ENCODE results near the gene OTOA.
A peak's percentile ranks its signal among the peaks of the same experiment; 100 is the strongest.
"Not testable (repeated sequence)": the region's sequence is repeated elsewhere in the genome, so short reads cannot be mapped to it uniquely, and the experiment has no call there.

The OTOA gene

GRCh38 chr16:21656795-21657768, 6.7 kb upstream of the OTOA start:
- DNase-seq (ENCODE audit: low read depth): peak; percentile 50
- no peak overlapping the region for H3K4me3 ChIP-seq (ENCODE audit: low read length)
- TF ChIP-seq CTCF (IDR thresholded peaks at IDR 0.05; ENCODE audit: insufficient read depth, low read depth, low read length, missing control alignments): peak; percentile 82

- no peak overlapping the region for H3K4me3 ChIP-seq (ENCODE audit: low read length)
- DNase-seq (ENCODE audit: low read depth): no peak
- TF ChIP-seq CTCF (IDR thresholded peaks at IDR 0.05; ENCODE audit: insufficient read depth, low read depth, low read length, missing control alignments): no peak
These were observed 4.6 kb upstream of the OTOA start for GRCh38 chr16:21659124-21659523.

- H3K4me3 ChIP-seq (ENCODE audit: low read length): no peak overlapping the region
- TF ChIP-seq CTCF (IDR thresholded peaks at IDR 0.05; ENCODE audit: insufficient read depth, low read depth, low read length, missing control alignments): no peak
- DNase-seq (ENCODE audit: low read depth): no peak
These were observed 1.2 kb downstream of the OTOA start for GRCh38 chr16:21664801-21665492.

GRCh38 chr16:21666772-21667171, 3.0 kb downstream of the OTOA start:
- no peak for TF ChIP-seq CTCF (IDR thresholded peaks at IDR 0.05; ENCODE audit: insufficient read depth, low read depth, low read length, missing control alignments)
- no peak overlapping the region for H3K4me3 ChIP-seq (ENCODE audit: low read length)
- no peak for DNase-seq (ENCODE audit: low read depth)

DNA sequence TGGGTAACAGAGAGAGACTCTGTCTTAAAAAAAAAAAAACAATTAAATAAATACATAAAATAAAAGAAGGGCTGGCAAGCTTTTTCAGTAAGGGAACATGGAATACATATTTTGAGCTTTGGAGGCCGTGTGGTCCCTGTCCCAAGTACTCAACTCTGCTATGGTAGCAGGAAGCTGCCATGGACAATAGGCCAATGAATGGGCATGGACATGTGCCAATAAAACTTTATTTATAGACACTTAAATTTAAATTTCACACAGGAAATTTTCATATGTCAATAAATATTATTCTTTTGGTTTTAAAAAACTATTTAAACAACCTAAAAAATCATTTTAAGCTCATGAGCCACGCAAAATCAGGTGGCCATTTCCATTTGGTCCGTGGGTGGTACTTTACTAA, 3.8 kb downstream of the OTOA start:
- no peak for DNase-seq (ENCODE audit: low read depth)
- H3K4me3 ChIP-seq (ENCODE audit: low read length): no peak overlapping the region
- TF ChIP-seq CTCF (IDR thresholded peaks at IDR 0.05; ENCODE audit: insufficient read depth, low read depth, low read length, missing control alignments): no peak

DNA sequence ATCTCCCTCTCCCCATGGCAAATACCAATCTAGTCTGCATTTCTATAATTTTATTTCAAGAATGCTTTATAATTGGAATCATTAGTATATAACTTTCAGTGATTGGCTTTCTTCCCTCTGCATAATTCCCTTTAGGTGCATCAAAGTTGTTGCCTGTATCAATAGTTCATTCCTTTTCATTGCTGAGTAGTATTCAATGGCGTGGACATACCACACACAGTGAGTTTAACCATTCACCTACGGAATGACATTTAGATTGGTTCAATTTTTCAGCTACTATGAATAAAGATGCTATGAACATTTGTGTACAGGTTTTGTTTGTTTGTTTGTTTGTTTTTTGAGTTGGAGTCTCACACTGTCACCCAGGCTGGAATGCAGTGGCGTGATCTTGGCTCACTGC, 9.7 kb downstream of the OTOA start:
- DNase-seq (ENCODE audit: low read depth): no peak
- no peak overlapping the region for H3K4me3 ChIP-seq (ENCODE audit: low read length)
- no peak for TF ChIP-seq CTCF (IDR thresholded peaks at IDR 0.05; ENCODE audit: insufficient read depth, low read depth, low read length, missing control alignments)

GRCh38 chr16:21674456-21674855, 10.7 kb downstream of the OTOA start:
- DNase-seq (ENCODE audit: low read depth); H3K4me3 ChIP-seq (ENCODE audit: low read length): not testable (repeated sequence)

GRCh38 chr16:21680714-21681113, 16.9 kb downstream of the OTOA start:
- not testable (repeated sequence) for DNase-seq (ENCODE audit: low read depth); H3K4me3 ChIP-seq (ENCODE audit: low read length)

Data from epithelial cell of esophagus (primary cell).